Epithelial cell of proximal tubule (primary cell): Measurements from ENCODE around the gene ZBTB40. TPM values are rescaled to one million over a fixed set of nuclear protein-coding genes. Genes with fewer than 3 reads are reported as not detected.
A peak's percentile ranks its signal among the peaks of the same experiment; 100 is the strongest.

Source experiments
- DNase-seq: peaks from one replicate; pipeline ENCODE4 v3.0.0-alpha.2; 2011; ENCODE audit warnings: low read depth
- H3K4me3 ChIP-seq: 2 replicates; pipeline ENCODE4 v1.5.1; 2011; ENCODE audit warnings: low read depth, mild to moderate bottlenecking, low read length
- total RNA-seq: library from RNA; depleted of rRNA; stranded (reverse); fragments of >200 nt; gene quantifications from 2 replicates; pipeline ENCODE4 v1.2.3, GENCODE V29; 2015
- TF ChIP-seq, protein P1 (sequence below): conservative IDR thresholded peaks from 2 replicates; pipeline ENCODE4 v1.5.1; 2012; ENCODE audit warnings: low read depth, mild to moderate bottlenecking, low read length

ZBTB40 gene
- total RNA-seq, 1 donor from 2014 or later: 6.9 TPM

DNA sequence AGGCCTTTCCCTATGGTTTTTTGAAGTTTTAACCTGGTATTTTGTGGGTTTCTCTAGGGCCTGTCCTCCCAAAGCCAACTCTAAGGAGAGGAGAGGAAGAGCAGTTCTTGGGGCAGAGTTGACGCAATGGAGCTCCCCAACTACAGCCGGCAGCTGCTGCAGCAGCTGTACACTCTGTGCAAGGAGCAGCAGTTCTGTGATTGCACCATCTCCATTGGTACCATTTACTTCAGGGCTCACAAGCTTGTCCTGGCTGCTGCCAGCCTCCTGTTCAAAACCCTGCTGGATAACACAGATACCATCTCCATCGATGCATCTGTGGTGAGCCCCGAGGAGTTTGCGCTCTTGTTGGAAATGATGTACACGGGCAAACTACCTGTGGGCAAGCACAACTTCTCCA lies 38.2 kb downstream of the ZBTB40 start:
- DNase-seq: no peak
- H3K4me3 ChIP-seq: no peak overlapping the region
- TF ChIP-seq, protein P1, sequence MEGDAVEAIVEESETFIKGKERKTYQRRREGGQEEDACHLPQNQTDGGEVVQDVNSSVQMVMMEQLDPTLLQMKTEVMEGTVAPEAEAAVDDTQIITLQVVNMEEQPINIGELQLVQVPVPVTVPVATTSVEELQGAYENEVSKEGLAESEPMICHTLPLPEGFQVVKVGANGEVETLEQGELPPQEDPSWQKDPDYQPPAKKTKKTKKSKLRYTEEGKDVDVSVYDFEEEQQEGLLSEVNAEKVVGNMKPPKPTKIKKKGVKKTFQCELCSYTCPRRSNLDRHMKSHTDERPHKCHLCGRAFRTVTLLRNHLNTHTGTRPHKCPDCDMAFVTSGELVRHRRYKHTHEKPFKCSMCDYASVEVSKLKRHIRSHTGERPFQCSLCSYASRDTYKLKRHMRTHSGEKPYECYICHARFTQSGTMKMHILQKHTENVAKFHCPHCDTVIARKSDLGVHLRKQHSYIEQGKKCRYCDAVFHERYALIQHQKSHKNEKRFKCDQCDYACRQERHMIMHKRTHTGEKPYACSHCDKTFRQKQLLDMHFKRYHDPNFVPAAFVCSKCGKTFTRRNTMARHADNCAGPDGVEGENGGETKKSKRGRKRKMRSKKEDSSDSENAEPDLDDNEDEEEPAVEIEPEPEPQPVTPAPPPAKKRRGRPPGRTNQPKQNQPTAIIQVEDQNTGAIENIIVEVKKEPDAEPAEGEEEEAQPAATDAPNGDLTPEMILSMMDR: no peak

DNA sequence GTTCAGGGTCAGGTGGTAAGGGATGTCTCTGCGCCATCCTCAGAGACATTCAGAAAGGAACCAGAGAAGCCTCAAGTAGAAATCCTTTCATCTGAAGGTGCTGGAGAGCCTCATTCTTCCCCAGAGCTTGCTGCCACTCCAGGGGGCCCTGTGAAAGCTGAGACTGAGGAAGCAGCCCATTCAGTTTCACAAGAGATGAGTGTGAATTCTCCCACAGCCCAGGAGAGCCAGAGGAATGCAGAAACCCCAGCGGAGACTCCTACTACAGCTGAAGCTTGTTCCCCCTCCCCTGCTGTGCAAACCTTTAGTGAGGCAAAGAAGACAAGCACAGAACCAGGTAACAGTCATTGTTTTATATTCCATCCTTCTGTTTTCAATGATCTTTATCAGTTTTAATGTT lies 38.7 kb downstream of the ZBTB40 start:
- DNase-seq: no peak
- TF ChIP-seq, protein P1: no peak
- H3K4me3 ChIP-seq: no peak overlapping the region

DNA sequence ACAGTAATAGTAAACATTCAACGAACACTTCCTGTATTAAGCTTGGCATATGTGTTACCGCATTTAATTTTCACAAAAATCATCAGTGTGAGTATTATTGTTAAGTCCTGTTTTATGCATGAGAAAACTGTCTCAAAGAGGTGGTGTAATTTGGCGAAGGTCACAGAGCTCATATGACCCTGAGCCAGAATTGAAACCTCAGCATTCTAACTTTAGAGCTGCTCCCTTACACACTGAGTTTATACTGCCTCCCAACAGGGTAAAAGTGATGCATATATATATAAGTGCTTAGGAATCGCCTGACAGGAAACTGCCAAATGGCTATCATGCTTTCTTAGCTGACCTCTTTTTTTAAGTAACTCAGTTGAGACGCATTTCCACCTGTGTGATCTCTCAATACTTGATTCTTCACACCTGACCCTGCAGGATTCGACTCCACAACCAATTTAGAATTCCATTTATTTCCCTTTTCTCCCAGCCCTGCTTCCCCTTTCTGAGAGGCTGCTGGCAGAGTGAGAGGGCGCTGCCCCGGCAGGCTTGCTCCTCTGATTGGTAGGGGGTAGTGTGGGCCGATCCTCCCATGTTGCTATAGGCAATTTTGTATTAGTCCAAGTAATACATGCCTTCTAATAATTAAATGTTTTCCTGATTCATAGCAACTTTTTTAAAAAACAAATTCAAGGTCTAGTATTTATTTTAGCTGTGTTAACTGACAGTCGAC lies 40.5 kb downstream of the ZBTB40 start:
- DNase-seq: no peak
- TF ChIP-seq, protein P1: no peak
- H3K4me3 ChIP-seq: no peak overlapping the region

DNA sequence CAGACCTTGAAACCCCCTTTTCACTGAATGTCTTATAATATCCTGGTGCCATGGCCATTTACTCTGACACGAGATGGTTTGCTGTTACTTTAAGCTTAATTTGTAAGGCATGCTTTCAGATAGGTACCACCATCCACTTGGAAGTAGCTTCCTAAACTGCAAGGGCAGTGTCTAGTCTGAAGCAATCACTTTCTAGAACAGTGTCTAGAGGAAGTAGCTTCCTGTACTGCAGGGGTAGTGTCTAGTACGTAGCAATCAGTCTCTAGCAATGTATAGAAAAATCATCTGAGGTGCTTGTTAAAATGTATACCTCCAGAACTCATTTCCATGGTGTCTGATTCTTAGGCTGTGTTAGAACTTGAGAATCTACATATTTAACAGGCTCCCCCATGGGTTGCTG lies 42.5 kb downstream of the ZBTB40 start:
- no peak overlapping the region for H3K4me3 ChIP-seq
- TF ChIP-seq, protein P1: no peak
- DNase-seq: no peak

DNA sequence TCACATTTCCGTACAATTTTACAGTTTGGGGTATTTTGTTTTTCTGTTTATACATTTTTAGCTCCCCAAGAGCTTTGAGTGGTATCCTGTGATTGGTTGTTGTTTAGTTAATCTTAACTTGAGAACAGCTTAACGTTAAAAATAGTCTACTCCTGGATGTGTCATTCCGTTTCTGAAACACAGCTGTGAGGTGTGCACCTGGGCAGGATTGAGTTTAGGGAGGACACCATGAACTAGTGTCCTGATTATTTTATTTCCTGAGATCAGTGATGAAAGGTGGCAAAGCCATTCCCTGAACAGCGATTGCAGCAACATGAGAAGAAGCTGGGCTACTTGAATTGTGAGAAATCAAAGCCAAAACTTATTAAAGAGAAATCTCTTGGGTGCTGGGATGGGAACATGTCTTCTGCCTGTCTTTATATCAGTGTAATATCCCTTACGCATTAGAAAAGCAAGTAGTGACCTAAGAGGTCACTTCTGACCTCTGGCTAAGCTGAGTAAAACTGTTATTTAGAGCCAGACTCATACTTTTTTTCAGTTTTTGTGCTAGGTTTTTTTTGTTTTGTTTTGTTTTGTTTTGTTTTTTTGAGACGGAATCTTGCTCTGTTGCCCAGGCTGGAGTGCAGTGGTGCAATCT lies 43.4 kb downstream of the ZBTB40 start:
- DNase-seq: no peak
- TF ChIP-seq, protein P1: no peak
- no peak overlapping the region for H3K4me3 ChIP-seq

DNA sequence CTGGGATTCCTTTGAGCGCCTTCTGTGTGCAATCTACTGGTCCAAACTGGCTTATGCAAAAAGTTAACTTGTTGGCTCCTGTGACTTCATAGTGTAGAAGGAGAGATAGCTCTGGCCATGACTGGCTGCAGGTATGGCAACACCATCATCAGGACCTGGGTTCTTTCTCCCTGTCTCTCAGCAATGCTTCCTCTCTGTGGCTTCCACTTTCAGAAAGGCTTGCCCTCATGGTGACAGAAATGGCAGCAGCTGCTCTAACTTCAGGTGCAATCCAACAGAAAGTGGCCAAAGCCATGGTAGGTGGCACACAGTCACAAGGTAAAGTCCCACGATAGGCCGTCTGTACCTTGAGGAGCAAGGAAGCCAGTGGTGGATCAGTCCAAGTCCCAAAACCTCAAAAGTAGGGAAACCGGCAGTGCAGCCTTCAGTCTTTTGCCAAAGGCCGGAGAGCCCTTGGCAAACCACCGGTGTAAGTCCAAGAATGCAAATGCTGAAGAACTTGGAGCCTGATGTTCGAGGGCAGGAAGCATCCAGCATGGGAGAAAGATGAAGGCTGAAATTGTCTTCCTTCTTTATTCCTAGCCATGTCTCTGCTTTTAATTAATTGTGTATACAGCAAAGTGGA lies 45.0 kb downstream of the ZBTB40 start:
- no peak for DNase-seq
- TF ChIP-seq, protein P1: no peak
- H3K4me3 ChIP-seq: no peak overlapping the region

DNA sequence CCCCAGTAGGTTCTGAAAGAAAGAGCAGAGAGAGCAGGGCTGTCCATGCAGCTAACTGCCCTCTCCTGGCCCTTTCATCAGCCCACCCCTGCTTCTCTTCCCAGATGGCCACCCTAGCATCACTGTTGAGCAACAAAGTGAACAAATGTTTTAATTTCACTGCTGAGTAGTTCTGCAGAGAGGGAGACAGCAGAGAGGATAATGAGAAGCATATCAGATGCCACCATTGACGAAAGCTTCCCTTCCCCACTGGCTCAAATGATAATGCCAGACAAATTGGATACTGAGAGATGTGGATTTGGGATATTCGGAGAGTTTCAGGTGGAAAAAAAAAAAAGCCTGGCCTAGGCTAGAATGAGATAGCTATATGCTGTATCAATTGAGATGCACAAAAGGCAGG lies 46.8 kb downstream of the ZBTB40 start:
- TF ChIP-seq, protein P1: peak; percentile 2
- H3K4me3 ChIP-seq: no peak overlapping the region
- no peak for DNase-seq
